Body of pancreas (tissue), 4 donors: ENCODE data around the gene XRN2. TPM values are rescaled to one million over a fixed set of nuclear protein-coding genes. Genes with fewer than 3 reads are reported as not detected.
A peak's percentile ranks its signal among the peaks of the same experiment; 100 is the strongest.

Experiments
- ATAC-seq: fragments of 150-250 bp; one replicate; pipeline ENCODE4 v1.9.1; 2016
- DNase-seq, 4 donors: peaks; one replicate each; pipeline ENCODE4 v3.0.0-alpha.2; 2019
- H3K27ac ChIP-seq, 4 donors: fragments of 200-600 bp; sonication (generic); 1 replicate in 3 of 4; 2 replicates in 1 of 4; pipeline versions ENCODE4 v1.5.1 to v1.6.1; 2016 to 2019; ENCODE audit warnings: mild to moderate bottlenecking in 1 of 4, mixed read lengths in 1 of 4, moderate library complexity in 1 of 4
- H3K27me3 ChIP-seq, 2 donors: fragments of 200-600 bp; sonication (generic); one replicate each; pipeline ENCODE4 v1.6.0; 2016; ENCODE audit warnings: mild to moderate bottlenecking in 1 of 2
- H3K36me3 ChIP-seq, 2 donors: fragments of 200-600 bp; sonication (generic); replicated peaks in 1 of 2; 2 replicates each; pipeline ENCODE4 v1.5.1; 2016; ENCODE audit warnings: low read depth in 2 of 2; ENCODE audit not compliant: insufficient read depth in 1 of 2
- H3K4me1 ChIP-seq: fragments of 200-600 bp; sonication (generic); one replicate; pipeline ENCODE4 v1.6.0; 2016
- H3K4me3 ChIP-seq, 2 donors: fragments of 200-600 bp; sonication (generic); 1 replicate in 1 of 2; 2 replicates in 1 of 2; pipeline ENCODE4 v1.5.1; 2016 to 2019
- H3K9me3 ChIP-seq, 3 donors: fragments of 200-600 bp; sonication (generic); 1 replicate in 2 of 3; 2 replicates in 1 of 3; pipeline ENCODE4 v1.5.1; 2016
- CTCF ChIP-seq, 7 experiments: fragments of 450-650 bp in 4 of 7; fragments of 200-600 bp in 3 of 7; sonication (generic) in 3 of 7; IDR thresholded peaks; one replicate each; pipeline ENCODE4 v1.5.1; 2016 to 2019; ENCODE audit warnings: antibody characterized with exemption in 7 of 7
- POLR2A ChIP-seq, 3 donors: fragments of 450-650 bp; IDR thresholded peaks; one replicate each; pipeline ENCODE4 v1.6.1; 2016; ENCODE audit warnings: antibody characterized with exemption in 3 of 3, mild to moderate bottlenecking in 2 of 3
- WGBS, 2 donors: methylation state at CpG; one replicate each; pipeline ENCODE4 v1.1.5; 2017; 5-methylcytosine and 5-hydroxymethylcytosine counted together
- intact Hi-C: fragments of 100-400 bp; cut with DNase I; formaldehyde crosslinking; loops from one replicate; pipeline ENCODE4 v1.15.1; 2023
- total RNA-seq, 2 donors: library from RNA; depleted of rRNA; stranded (reverse); fragments of >200 nt; gene quantifications; one replicate each; pipeline ENCODE4 v1.1.0, GENCODE V29; 2016

The XRN2 gene
- total RNA-seq, 2 donors from 2014 or later, result 26.0 to 32.9 TPM

GRCh38 chr20:21315138-21315537 is 12.0 kb downstream of the XRN2 start:
- no peak overlapping the region for H3K4me3 ChIP-seq
- ATAC-seq, result peak; percentile 45
- H3K27me3 ChIP-seq, result no peaks in the 10 kb centered on the region
- H3K9me3 ChIP-seq, result no peaks in the 10 kb centered on the region
- peaks cover 52% of the 10 kb centered on the region for H3K4me1 ChIP-seq
- no peaks in the 10 kb centered on the region for H3K36me3 ChIP-seq
- DNase-seq, result peak in 2 of 4 donors; percentile 18 to 35
- WGBS, 2 donors, result 47 to 52% methylated on average over 4 of the region's 4 CpGs
- TF ChIP-seq POLR2A (IDR thresholded peaks at IDR 0.05), result no peak
- no peak for TF ChIP-seq CTCF (IDR thresholded peaks at IDR 0.05)
- intact Hi-C loops, result no loop called here
- H3K27ac ChIP-seq, result peak overlapping the region in 1 of 4 donors; percentile 31

GRCh38 chr20:21322083-21322710 is 19.1 kb downstream of the XRN2 start:
- no peaks in the 10 kb centered on the region for H3K36me3 ChIP-seq
- intact Hi-C loops, result no loop called here
- ATAC-seq (no peak), DNase-seq (no peak)
- no peak overlapping the region for H3K27ac ChIP-seq
- WGBS, 2 donors, result 97 to 98% methylated on average over 5 of the region's 5 CpGs
- H3K9me3 ChIP-seq, result no peaks in the 10 kb centered on the region
- no peaks in the 10 kb centered on the region for H3K27me3 ChIP-seq
- H3K4me3 ChIP-seq, result no peak overlapping the region
- H3K4me1 ChIP-seq, result peaks cover 54% of the 10 kb centered on the region
- no peak for TF ChIP-seq POLR2A (IDR thresholded peaks at IDR 0.05)
- no peak for TF ChIP-seq CTCF (IDR thresholded peaks at IDR 0.05)

- Histone ChIP-seq H3K9me3 (no peaks in the 10 kb centered on the region), H3K27me3 (no peaks in the 10 kb centered on the region), H3K27ac (no peak overlapping the region), H3K36me3 (no peaks in the 10 kb centered on the region), H3K4me3 (no peak overlapping the region), H3K4me1 (peaks cover 54% of the 10 kb centered on the region)
- intact Hi-C loops, result no loop called here
- ATAC-seq (no peak), DNase-seq (no peak)
- no peak for TF ChIP-seq CTCF (IDR thresholded peaks at IDR 0.05)
- no peak for TF ChIP-seq POLR2A (IDR thresholded peaks at IDR 0.05)
- 95 to 97% methylated on average over 3 of the region's 3 CpGs for WGBS, 2 donors
Observed at GRCh38 chr20:21322921-21323331, 19.8 kb downstream of the XRN2 start.

GRCh38 chr20:21323640-21324039 is 20.5 kb downstream of the XRN2 start:
- no peak overlapping the region for H3K27ac ChIP-seq
- no peaks in the 10 kb centered on the region for H3K27me3 ChIP-seq
- no peak overlapping the region for H3K4me3 ChIP-seq
- H3K36me3 ChIP-seq, result no peaks in the 10 kb centered on the region
- WGBS, 2 donors, result 74 to 75% methylated on average over 3 of the region's 3 CpGs
- intact Hi-C loops, result no loop called here
- DNase-seq, result no peak
- H3K4me1 ChIP-seq, result peaks cover 48% of the 10 kb centered on the region
- TF ChIP-seq CTCF (IDR thresholded peaks at IDR 0.05) (no peak), POLR2A (IDR thresholded peaks at IDR 0.05) (no peak)
- no peak for ATAC-seq
- H3K9me3 ChIP-seq, result no peaks in the 10 kb centered on the region

- Histone ChIP-seq H3K4me3 (no peak overlapping the region), H3K4me1 (peaks cover 44% of the 10 kb centered on the region), H3K27ac (no peak overlapping the region), H3K9me3 (no peaks in the 10 kb centered on the region), H3K27me3 (no peaks in the 10 kb centered on the region), H3K36me3 (no peaks in the 10 kb centered on the region)
- ATAC-seq (no peak), DNase-seq (no peak)
- intact Hi-C loops, result no loop called here
- TF ChIP-seq CTCF (IDR thresholded peaks at IDR 0.05) (no peak), POLR2A (IDR thresholded peaks at IDR 0.05) (no peak)
- 82 to 87% methylated on average over 2 of the region's 2 CpGs for WGBS, 2 donors
Observed at GRCh38 chr20:21324126-21324525, 21.0 kb downstream of the XRN2 start.
